PC-9 (cell line): Measurements from ENCODE around the gene MADCAM1. TPM values are rescaled to one million over a fixed set of nuclear protein-coding genes. Genes with fewer than 3 reads are reported as not detected.

Experiments
- BruUV-seq: library from RNA; stranded (reverse); fragments of 400-500 nt; replicated peaks from 2 replicates; lab custom pipeline; 2021; lab: Mats Ljungman, UMichigan
- CTCF ChIA-PET: fragments of 300-600 bp; sonication (Branson Sonifier 250); formaldehyde crosslinking; loops from one replicate; lab custom pipeline; 2022; ENCODE audit warnings: antibody characterized with exemption; lab: Charles Lee
- POLR2A ChIA-PET: fragments of 300-600 bp; sonication (Branson Sonifier 250); formaldehyde crosslinking; loops from one replicate; lab custom pipeline; 2022; ENCODE audit warnings: antibody characterized with exemption; ENCODE audit not compliant: unreplicated experiment; lab: Charles Lee
- DNase-seq, 2 experiments: peaks; one replicate each; pipeline versions ENCODE4 v3.0.0 to v3.0.0-alpha.2; 2015 to 2022; ENCODE audit warnings: mixed read lengths in 1 of 2
- H2AFZ ChIP-seq: fragments of 200-600 bp; sonication (generic); 2 replicates; pipeline ENCODE4 v1.8.1; 2017; ENCODE audit warnings: antibody characterized with exemption
- H3F3A ChIP-seq: fragments of 200-600 bp; sonication (generic); 2 replicates; pipeline ENCODE4 v1.8.1; 2017; ENCODE audit warnings: antibody characterized with exemption, mild to moderate bottlenecking, low read depth; ENCODE audit not compliant: insufficient read depth
- H3K27ac ChIP-seq: fragments of 200-600 bp; sonication (generic); 2 replicates; pipeline ENCODE4 v1.6.1; 2016; ENCODE audit warnings: mixed run types
- H3K27me3 ChIP-seq: fragments of 200-600 bp; sonication (generic); 2 replicates; pipeline ENCODE4 v1.6.1; 2016; ENCODE audit warnings: low read depth, mixed run types; ENCODE audit not compliant: insufficient read depth
- H3K36me3 ChIP-seq: fragments of 200-600 bp; sonication (generic); 2 replicates; pipeline ENCODE4 v1.6.1; 2016; ENCODE audit warnings: low read depth, mixed run types
- H3K4me1 ChIP-seq: fragments of 200-600 bp; sonication (generic); replicated peaks from 2 replicates; pipeline ENCODE4 v1.6.1; 2016; ENCODE audit warnings: mixed run types; ENCODE audit not compliant: insufficient read depth
- H3K4me2 ChIP-seq: fragments of 200-600 bp; sonication (generic); 2 replicates; pipeline ENCODE4 v1.6.1; 2017; ENCODE audit warnings: mixed run types
- H3K4me3 ChIP-seq: fragments of 200-600 bp; sonication (generic); 2 replicates; pipeline ENCODE4 v1.6.1; 2016; ENCODE audit warnings: mixed run types
- H3K79me2 ChIP-seq: fragments of 200-600 bp; sonication (generic); 2 replicates; pipeline ENCODE4 v1.6.1; 2017; ENCODE audit warnings: low read depth, mixed run types
- H3K9me2 ChIP-seq: fragments of 200-600 bp; sonication (generic); 2 replicates; pipeline ENCODE4 v1.8.1; 2017; ENCODE audit warnings: mild to moderate bottlenecking; ENCODE audit not compliant: insufficient read depth
- H3K9me3 ChIP-seq: fragments of 200-600 bp; sonication (generic); 2 replicates; pipeline ENCODE4 v1.8.1; 2016; ENCODE audit warnings: low read depth; ENCODE audit not compliant: insufficient read depth
- H4K20me1 ChIP-seq: fragments of 200-600 bp; sonication (generic); 2 replicates; pipeline ENCODE4 v1.8.1; 2017; ENCODE audit not compliant: insufficient read depth
- EZH2 ChIP-seq: fragments of 200-600 bp; sonication (generic); IDR thresholded peaks from 2 replicates; pipeline ENCODE4 v1.8.0; 2017; ENCODE audit warnings: antibody characterized with exemption, low read depth
- intact Hi-C: fragments of 100-400 bp; cut with micrococcal nuclease; formaldehyde crosslinking; loops from one replicate; pipeline ENCODE4 v1.10.0; 2022; ENCODE audit not compliant: unreplicated experiment
- total RNA-seq: library from RNA; stranded (reverse); gene quantifications from 2 replicates; pipeline ENCODE4 v1.2.3, GENCODE V29; 2021
- TF ChIP-seq, protein P1 (sequence below): fragments of 200-600 bp; sonication (generic); conservative IDR thresholded peaks from 2 replicates; pipeline ENCODE4 v1.6.1; 2017; ENCODE audit warnings: mixed run types, antibody characterized with exemption, mild to moderate bottlenecking, moderate library complexity

MADCAM1 gene
- total RNA-seq, 1 experiment from 2014 or later, result 1.1 TPM

DNA sequence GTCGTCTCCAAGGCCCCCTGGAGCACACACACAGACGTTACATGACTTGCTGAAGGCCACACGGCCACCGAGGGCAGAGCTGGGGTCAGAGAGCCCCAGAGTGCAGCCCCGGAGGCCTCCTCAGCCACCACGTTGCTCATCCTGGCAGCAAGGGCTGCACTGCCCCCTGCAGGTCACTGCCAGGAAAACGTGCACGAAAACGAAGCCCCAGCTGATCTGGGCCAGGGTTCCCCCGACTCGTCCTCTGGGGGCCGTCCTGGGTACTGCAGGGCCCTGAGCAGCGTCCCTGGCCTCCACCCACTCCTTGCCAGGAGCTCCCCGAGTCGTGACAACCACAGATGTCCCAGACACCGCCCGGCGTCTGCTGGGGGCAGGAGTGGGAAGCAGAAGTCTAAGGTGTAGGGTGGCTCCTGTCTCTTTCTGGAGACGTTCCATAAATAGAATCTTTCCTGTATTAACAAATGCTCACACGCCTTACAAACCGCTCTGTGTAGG lies 14.4 kb downstream of the MADCAM1 start:
- H3K9me2 ChIP-seq, result no peaks in the 10 kb centered on the region
- H3K27ac ChIP-seq, result no peak overlapping the region
- TF ChIP-seq, protein P1, sequence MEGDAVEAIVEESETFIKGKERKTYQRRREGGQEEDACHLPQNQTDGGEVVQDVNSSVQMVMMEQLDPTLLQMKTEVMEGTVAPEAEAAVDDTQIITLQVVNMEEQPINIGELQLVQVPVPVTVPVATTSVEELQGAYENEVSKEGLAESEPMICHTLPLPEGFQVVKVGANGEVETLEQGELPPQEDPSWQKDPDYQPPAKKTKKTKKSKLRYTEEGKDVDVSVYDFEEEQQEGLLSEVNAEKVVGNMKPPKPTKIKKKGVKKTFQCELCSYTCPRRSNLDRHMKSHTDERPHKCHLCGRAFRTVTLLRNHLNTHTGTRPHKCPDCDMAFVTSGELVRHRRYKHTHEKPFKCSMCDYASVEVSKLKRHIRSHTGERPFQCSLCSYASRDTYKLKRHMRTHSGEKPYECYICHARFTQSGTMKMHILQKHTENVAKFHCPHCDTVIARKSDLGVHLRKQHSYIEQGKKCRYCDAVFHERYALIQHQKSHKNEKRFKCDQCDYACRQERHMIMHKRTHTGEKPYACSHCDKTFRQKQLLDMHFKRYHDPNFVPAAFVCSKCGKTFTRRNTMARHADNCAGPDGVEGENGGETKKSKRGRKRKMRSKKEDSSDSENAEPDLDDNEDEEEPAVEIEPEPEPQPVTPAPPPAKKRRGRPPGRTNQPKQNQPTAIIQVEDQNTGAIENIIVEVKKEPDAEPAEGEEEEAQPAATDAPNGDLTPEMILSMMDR, result peak; percentile 94
- no peak for TF ChIP-seq EZH2
- H4K20me1 ChIP-seq, result no peaks in the 10 kb centered on the region
- no peaks in the 10 kb centered on the region for H3K36me3 ChIP-seq
- H3K9me3 ChIP-seq, result no peaks in the 10 kb centered on the region
- no peaks in the 10 kb centered on the region for H3K27me3 ChIP-seq
- ChIA-PET POLR2A (no interaction called here), CTCF (interaction anchor here (0.6 to 0.7 kb wide), 3 partner anchors 16 to 29 kb away, joined by 6 to 7 read pairs (median 7); no protein-coding TSS in a partner anchor)
- H3F3A ChIP-seq, result peaks cover 6% of the 10 kb centered on the region; the same call in 1 of the 2 replicates
- BruUV-seq, result no TSS peak
- 0 out of 2 replicates have a peak, but pooled peaks cover 6% of the 10 kb centered on the region for H3K4me1 ChIP-seq
- DNase-seq, result peak; percentile 55 to 74
- intact Hi-C loops, result no loop called here
- H3K4me2 ChIP-seq, result no peak overlapping the region
- no peak overlapping the region for H2AFZ ChIP-seq
- peaks cover 6% of the 10 kb centered on the region for H3K79me2 ChIP-seq
- no peak overlapping the region for H3K4me3 ChIP-seq

GRCh38 chr19:511101-511851 lies 15.0 kb downstream of the MADCAM1 start:
- intact Hi-C loops, result no loop called here

GRCh38 chr19:512547-513365 lies 16.5 kb downstream of the MADCAM1 start:
- TF ChIP-seq, protein P1, result no peak
- TF ChIP-seq EZH2, result no peak
- no peaks in the 10 kb centered on the region for H3K27me3 ChIP-seq
- H3K4me2 ChIP-seq, result no peak overlapping the region
- H3K4me3 ChIP-seq, result no peak overlapping the region
- H3K9me2 ChIP-seq, result no peaks in the 10 kb centered on the region
- no peak overlapping the region for H3K27ac ChIP-seq
- H3K9me3 ChIP-seq, result no peaks in the 10 kb centered on the region
- intact Hi-C loops, result no loop called here
- POLR2A ChIA-PET, result no interaction called here
- BruUV-seq, result no TSS peak
- CTCF ChIA-PET, result no interaction called here
- peaks cover 6% of the 10 kb centered on the region for H3K79me2 ChIP-seq
- H4K20me1 ChIP-seq, result no peaks in the 10 kb centered on the region
- no peak for DNase-seq
- no peaks in the 10 kb centered on the region for H3K4me1 ChIP-seq
- no peaks in the 10 kb centered on the region for H3K36me3 ChIP-seq
- peaks cover 12% of the 10 kb centered on the region; the same call in 1 of the 2 replicates for H3F3A ChIP-seq
- H2AFZ ChIP-seq, result no peak overlapping the region

More at GRCh38 chr19:511101-511851, 15.0 kb downstream of the MADCAM1 start:
- Histone ChIP-seq H4K20me1 (no peaks in the 10 kb centered on the region), H3K9me2 (no peaks in the 10 kb centered on the region), H3F3A (peaks cover 6% of the 10 kb centered on the region; the same call in 1 of the 2 replicates), H3K4me2 (no peak overlapping the region), H2AFZ (no peak overlapping the region), H3K27ac (no peak overlapping the region), H3K4me1 (0 out of 2 replicates have a peak, but pooled peaks cover under 1% of the 10 kb centered on the region), H3K9me3 (no peaks in the 10 kb centered on the region), H3K36me3 (no peaks in the 10 kb centered on the region), H3K27me3 (no peaks in the 10 kb centered on the region), H3K4me3 (no peak overlapping the region), H3K79me2 (peaks cover 6% of the 10 kb centered on the region)
- no peak for DNase-seq
- ChIA-PET CTCF (interaction anchor here (0.6 to 0.7 kb wide), 2 partner anchors 15 to 20 kb away, joined by 6 to 7 read pairs; no protein-coding TSS in a partner anchor), POLR2A (no interaction called here)
- no TSS peak for BruUV-seq
- TF ChIP-seq, protein P1, result no peak
- TF ChIP-seq EZH2, result no peak
